GM12891 (cell line): ENCODE results near the gene RALGPS1.

Experiments used
- DNase-seq: peaks from one replicate; pipeline ENCODE4 v3.0.0; 2011; ENCODE audit warnings: low spot score; ENCODE audit not compliant: insufficient read length
- FAIRE-seq: peaks from 2 replicates; lab custom pipeline; 2011; peaks lifted over from hg19 to GRCh38; lab: Jason Lieb, UNC
- PAX5 ChIP-seq: IDR thresholded peaks from 2 replicates; pipeline ENCODE4 v1.6.1; 2011; ENCODE audit warnings: low read length, moderate library complexity, mild to moderate bottlenecking; ENCODE audit not compliant: insufficient read depth, severe bottlenecking
- POLR2A ChIP-seq: IDR thresholded peaks from 2 replicates; pipeline ENCODE4 v1.6.1; 2011; ENCODE audit warnings: low read depth, low read length, control low read depth
- POLR2AphosphoS5 ChIP-seq: IDR thresholded peaks from 2 replicates; pipeline ENCODE4 v1.6.1; 2011; ENCODE audit warnings: low read depth, low read length, control low read depth
- POU2F2 ChIP-seq: IDR thresholded peaks from 2 replicates; pipeline ENCODE4 v1.6.1; 2011; ENCODE audit warnings: low read depth, mild to moderate bottlenecking, control low read depth, low read length, moderate library complexity
- SPI1 ChIP-seq: IDR thresholded peaks from 2 replicates; pipeline ENCODE4 v1.6.1; 2011; ENCODE audit warnings: low read depth, low read length, control low read depth
- TAF1 ChIP-seq: IDR thresholded peaks from 2 replicates; pipeline ENCODE4 v1.6.1; 2011; ENCODE audit warnings: low read depth, low read length, control low read depth

RALGPS1 gene

GRCh38 chr9:127267793-127268525 is 353.4 kb downstream of the RALGPS1 start:
- DNase-seq (no peak), FAIRE-seq (peak; percentile 75)
- TF ChIP-seq SPI1: peak; percentile 44
- no peak for TF ChIP-seq PAX5

GRCh38 chr9:127269449-127269848 is 354.9 kb downstream of the RALGPS1 start:
- FAIRE-seq (no peak), DNase-seq (no peak)
- TF ChIP-seq SPI1: 0 out of 2 replicates have a peak, but pooled peaks have one; percentile 23
- no peak for TF ChIP-seq POLR2AphosphoS5
- no peak for TF ChIP-seq TAF1
- TF ChIP-seq POLR2A: no peak
- no peak for TF ChIP-seq POU2F2
- TF ChIP-seq PAX5: no peak
